ENCODE results near the gene ZNF467.

ZNF467 gene

GRCh38 chr7:149723795-149724495 is 49.4 kb downstream of the ZNF467 start:
- Histone ChIP-seq H3K27ac (no peak overlapping the region), H3K36me3 (peaks cover 55% of the 10 kb centered on the region), H3K4me3 (ENCODE audit: low read depth, low read length) (no peak overlapping the region), H3K27me3 (ENCODE audit: insufficient read depth, low read depth, severe bottlenecking) (no peaks in the 10 kb centered on the region), H3K9me3 (ENCODE audit: severe bottlenecking) (no peaks in the 10 kb centered on the region)
- no peak for TF ChIP-seq CTCF (IDR thresholded peaks at IDR 0.05; ENCODE audit: low read depth, low read length)
- no peak for DNase-seq

- H3K4me3 ChIP-seq (ENCODE audit: low read depth, low read length) = no peak overlapping the region
- DNase-seq = no peak
- peaks cover 48% of the 10 kb centered on the region for H3K36me3 ChIP-seq
These were observed 50.2 kb downstream of the ZNF467 start for GRCh38 chr7:149723082-149723767.

GRCh38 chr7:149722356-149722957 is 50.9 kb downstream of the ZNF467 start:
- Histone ChIP-seq H3K27me3 (ENCODE audit: insufficient read depth, low read depth, severe bottlenecking) (no peaks in the 10 kb centered on the region), H3K36me3 (peaks cover 48% of the 10 kb centered on the region), H3K9me3 (ENCODE audit: severe bottlenecking) (no peaks in the 10 kb centered on the region), H3K4me3 (ENCODE audit: low read depth, low read length) (no peak overlapping the region), H3K27ac (no peak overlapping the region)
- TF ChIP-seq CTCF (IDR thresholded peaks at IDR 0.05; ENCODE audit: low read depth, low read length) = no peak
- DNase-seq = no peak

More at GRCh38 chr7:149723082-149723767, 50.2 kb downstream of the ZNF467 start:
- no peak overlapping the region for H3K27ac ChIP-seq
- H3K9me3 ChIP-seq (ENCODE audit: severe bottlenecking) = no peaks in the 10 kb centered on the region
- no peak for TF ChIP-seq CTCF (IDR thresholded peaks at IDR 0.05; ENCODE audit: low read depth, low read length)
- H3K27me3 ChIP-seq (ENCODE audit: insufficient read depth, low read depth, severe bottlenecking) = no peaks in the 10 kb centered on the region

GRCh38 chr7:149721084-149721601 is 52.2 kb downstream of the ZNF467 start:
- no peak for TF ChIP-seq CTCF (IDR thresholded peaks at IDR 0.05; ENCODE audit: low read depth, low read length)
- H3K36me3 ChIP-seq = peaks cover 46% of the 10 kb centered on the region

GRCh38 chr7:149720372-149721083 is 52.9 kb downstream of the ZNF467 start:
- no peak for DNase-seq
- H3K27me3 ChIP-seq (ENCODE audit: insufficient read depth, low read depth, severe bottlenecking) = no peaks in the 10 kb centered on the region

More at GRCh38 chr7:149721084-149721601, 52.2 kb downstream of the ZNF467 start:
- Histone ChIP-seq H3K27ac (no peak overlapping the region), H3K9me3 (ENCODE audit: severe bottlenecking) (no peaks in the 10 kb centered on the region), H3K4me3 (ENCODE audit: low read depth, low read length) (no peak overlapping the region), H3K27me3 (ENCODE audit: insufficient read depth, low read depth, severe bottlenecking) (no peaks in the 10 kb centered on the region)
- DNase-seq = no peak

More at GRCh38 chr7:149720372-149721083, 52.9 kb downstream of the ZNF467 start:
- H3K4me3 ChIP-seq (ENCODE audit: low read depth, low read length) = no peak overlapping the region
- no peaks in the 10 kb centered on the region for H3K9me3 ChIP-seq (ENCODE audit: severe bottlenecking)
- no peak overlapping the region for H3K27ac ChIP-seq
- H3K36me3 ChIP-seq = peaks cover 43% of the 10 kb centered on the region
- no peak for TF ChIP-seq CTCF (IDR thresholded peaks at IDR 0.05; ENCODE audit: low read depth, low read length)

Data from WERI-Rb-1 (cell line).